Fibroblast of villous mesenchyme (primary cell): ENCODE measurements around the gene RIPOR3. TPM values are rescaled to one million over a fixed set of nuclear protein-coding genes. Genes with fewer than 3 reads are reported as not detected.

Source experiments
- DNase-seq: peaks from one replicate; pipeline ENCODE4 v3.0.0-alpha.2; 2010; ENCODE audit warnings: low read depth
- H3K4me3 ChIP-seq: 2 replicates; pipeline ENCODE4 v1.5.1; 2011; ENCODE audit warnings: low read depth, mild to moderate bottlenecking, low read length
- total RNA-seq: library from RNA; depleted of rRNA; stranded (reverse); fragments of >200 nt; gene quantifications from 2 replicates; pipeline ENCODE4 v1.2.3, GENCODE V29; 2012
- TF ChIP-seq, protein P1 (sequence below): IDR thresholded peaks from 2 replicates; pipeline ENCODE4 v1.5.1; 2012; ENCODE audit warnings: low read depth, mild to moderate bottlenecking, low read length; ENCODE audit not compliant: insufficient read depth

The RIPOR3 gene
- total RNA-seq, 1 donor: 28.1 TPM

DNA sequence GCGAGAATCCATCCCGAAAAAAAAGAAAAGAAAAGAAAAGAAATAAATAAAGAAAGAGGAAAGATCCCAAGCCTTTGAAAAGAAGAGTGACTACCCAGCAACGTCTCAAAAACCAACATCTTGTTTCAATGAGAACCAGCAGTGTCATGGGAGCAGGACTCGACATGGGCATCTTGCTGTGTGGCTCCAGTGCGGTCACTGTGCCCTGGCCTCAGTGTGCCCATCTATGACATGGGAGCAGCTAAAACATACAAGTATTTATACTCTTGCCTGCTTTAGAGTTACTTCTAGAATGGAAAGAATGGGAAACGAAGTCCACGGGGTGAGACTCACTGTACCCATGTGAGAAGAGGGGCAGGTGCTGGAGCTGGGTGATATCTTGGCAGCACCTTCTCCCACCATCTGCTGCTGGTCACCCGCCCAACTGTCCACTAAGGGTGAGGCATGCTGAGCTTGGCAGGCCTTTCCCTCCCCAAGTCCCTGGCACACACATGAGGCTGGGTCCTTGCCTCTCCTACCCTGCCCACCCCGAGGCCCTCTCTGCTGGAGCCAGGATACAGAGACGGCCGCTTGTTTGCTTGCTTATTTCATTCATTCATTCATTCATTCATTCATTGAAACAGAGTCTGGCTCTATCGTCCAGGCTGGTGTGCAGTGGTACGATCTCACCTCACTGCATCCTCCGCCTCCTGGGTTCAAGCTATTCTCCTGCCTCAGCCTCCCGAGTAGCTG is 77.7 kb downstream of the RIPOR3 start:
- H3K4me3 ChIP-seq: no peak overlapping the region
- TF ChIP-seq, protein P1, sequence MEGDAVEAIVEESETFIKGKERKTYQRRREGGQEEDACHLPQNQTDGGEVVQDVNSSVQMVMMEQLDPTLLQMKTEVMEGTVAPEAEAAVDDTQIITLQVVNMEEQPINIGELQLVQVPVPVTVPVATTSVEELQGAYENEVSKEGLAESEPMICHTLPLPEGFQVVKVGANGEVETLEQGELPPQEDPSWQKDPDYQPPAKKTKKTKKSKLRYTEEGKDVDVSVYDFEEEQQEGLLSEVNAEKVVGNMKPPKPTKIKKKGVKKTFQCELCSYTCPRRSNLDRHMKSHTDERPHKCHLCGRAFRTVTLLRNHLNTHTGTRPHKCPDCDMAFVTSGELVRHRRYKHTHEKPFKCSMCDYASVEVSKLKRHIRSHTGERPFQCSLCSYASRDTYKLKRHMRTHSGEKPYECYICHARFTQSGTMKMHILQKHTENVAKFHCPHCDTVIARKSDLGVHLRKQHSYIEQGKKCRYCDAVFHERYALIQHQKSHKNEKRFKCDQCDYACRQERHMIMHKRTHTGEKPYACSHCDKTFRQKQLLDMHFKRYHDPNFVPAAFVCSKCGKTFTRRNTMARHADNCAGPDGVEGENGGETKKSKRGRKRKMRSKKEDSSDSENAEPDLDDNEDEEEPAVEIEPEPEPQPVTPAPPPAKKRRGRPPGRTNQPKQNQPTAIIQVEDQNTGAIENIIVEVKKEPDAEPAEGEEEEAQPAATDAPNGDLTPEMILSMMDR: no peak
- DNase-seq: no peak

DNA sequence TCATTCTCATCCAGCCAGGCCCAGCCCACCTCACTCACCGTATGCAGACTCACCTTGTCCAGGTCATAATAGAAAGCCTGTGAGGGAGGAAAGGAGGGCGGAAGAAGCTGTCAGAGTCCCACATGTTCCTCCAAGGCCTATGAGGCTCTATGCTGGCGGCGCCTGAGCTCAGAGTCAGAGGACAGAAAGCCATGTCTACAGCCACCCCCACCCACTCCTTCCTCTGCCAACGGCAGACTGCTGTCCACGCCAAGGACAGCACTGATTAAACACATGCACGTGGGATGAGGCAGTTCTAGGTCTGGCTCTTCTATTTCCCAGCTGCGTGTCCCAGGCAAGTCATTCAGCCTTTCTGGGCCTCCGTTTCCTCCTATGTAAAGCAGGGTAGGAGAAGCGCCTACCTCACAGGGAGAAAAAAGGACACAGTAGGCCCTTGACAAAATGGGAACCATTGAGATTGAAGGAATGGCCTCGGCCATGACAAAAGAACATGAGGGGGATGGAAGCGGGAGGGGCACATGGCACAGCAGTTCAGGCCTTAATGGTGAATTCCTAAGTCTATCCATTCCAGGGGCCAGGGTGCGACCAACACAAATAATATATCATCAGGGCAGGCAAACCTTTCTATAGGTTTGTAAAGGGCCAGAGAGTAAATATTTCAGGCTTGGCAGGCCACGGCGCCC is 80.1 kb downstream of the RIPOR3 start:
- no peak for DNase-seq
- H3K4me3 ChIP-seq: no peak overlapping the region
- TF ChIP-seq, protein P1: no peak

DNA sequence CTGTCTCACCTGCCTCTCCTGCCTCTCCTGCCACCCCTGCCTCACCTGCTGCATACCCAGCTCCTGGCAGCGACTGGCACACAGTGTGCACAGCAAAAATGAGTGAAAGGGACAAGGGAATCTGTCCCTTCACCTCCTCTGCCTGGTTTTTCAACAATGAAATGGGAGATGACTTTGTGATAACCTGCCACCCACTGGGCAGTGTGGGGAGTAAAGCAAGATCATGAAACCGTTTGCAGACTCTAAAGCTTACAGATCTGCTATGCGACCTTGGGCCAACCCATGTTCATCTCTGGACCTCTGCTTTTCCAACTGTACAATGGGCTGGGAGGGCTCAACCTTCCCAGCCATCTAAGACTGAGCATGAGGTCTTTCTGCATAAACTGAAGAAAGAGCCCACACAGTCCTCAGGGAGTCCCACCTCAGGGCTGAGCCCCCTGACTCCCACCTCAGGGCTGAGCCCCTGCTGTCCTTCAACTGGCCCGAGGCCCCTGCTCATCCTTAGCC is 81.1 kb downstream of the RIPOR3 start:
- DNase-seq: no peak
- TF ChIP-seq, protein P1: peak; percentile 6
- no peak overlapping the region for H3K4me3 ChIP-seq

DNA sequence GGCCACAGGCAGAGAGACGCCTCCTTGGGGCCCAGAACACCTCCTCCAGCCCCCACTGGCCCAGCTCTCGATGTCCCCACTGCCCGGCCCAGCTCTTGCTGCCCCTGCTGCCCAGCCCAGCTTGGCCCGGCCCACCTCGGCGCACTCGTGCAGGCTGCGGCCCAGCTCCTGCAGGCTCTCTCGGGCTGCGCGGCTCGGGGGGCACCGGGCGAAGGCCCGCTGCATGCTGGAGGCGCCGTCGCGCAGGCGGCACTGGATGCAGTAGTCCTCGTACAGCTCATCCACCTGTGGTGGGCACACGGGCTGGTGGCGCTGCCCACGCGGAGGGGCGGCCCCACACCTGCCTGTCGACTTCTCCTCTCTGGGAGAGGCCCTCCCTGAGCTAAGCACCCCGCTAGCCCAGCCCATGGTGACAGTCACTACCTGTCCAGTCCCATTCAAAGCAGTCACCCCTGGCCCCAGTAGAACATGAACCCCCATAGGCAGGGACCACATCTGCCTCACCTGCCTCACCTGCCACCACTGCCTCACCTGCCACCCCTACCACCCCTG is 81.8 kb downstream of the RIPOR3 start:
- DNase-seq: no peak
- H3K4me3 ChIP-seq: no peak overlapping the region
- TF ChIP-seq, protein P1: no peak

DNA sequence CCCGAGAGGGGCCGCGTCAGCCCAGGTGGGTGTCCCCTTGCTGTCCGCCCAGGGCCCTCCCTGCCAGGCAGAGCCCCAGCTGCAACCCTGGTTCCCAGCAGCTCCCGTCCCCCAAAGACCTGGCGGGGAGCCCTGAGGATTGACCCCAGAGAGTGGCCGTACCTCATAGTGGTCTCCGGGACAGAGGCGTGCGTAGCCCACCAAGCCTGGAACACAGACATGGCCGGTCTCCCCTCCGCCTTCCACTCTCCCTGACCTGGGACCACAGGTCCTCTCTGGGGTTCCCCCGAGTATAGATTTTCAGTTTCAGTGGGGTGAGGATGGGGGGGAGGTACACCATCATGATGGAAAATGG is 82.6 kb downstream of the RIPOR3 start:
- H3K4me3 ChIP-seq: no peak overlapping the region
- DNase-seq: no peak
- TF ChIP-seq, protein P1: no peak

DNA sequence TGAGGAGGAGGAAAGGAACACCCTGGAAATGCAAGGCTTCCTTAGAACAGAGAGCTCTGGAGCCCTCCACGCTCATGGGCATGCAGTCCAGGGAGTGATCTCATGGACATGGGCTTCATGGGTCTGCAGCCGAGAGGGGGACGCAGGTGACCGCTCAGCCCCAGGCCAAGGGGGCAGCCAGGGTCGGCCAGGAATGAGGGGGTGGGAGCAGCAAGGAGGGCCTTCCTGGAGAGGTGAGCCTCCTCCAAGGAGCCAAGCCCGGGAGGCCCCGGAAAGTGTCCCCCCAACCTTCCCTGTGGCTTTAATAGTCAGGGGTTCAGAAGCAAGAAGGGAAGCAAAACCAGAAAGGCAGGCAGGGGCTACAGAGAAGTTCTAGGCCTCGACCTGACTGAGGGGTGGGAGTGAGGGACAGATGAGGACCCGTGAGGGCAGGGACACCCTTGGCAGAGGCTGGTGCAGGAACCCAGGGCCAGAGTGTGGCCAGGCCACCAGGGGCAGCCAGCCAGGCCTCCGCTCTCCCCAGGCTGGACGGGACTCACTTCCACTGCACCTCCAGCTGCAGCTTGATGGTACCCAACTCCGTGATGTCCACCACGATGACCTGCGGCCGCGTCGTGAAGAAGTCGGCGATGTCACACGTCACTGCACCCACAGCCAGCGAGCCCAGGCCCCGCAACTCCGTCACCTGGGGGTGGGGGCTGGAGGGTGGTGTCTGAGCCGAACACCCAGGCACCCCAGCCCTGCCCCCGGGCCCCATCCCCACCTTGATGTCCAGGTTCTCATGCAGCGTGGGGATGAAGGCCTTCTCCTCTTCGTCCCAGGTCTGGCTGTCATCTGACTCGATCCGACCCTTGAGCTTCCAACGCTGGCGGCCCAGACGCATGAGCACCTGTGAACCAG is 83.2 kb downstream of the RIPOR3 start:
- H3K4me3 ChIP-seq: no peak overlapping the region
- TF ChIP-seq, protein P1: no peak
- DNase-seq: no peak
